Stomach (tissue), 9 donors: ENCODE results near the gene DLGAP1. TPM values are rescaled to one million over a fixed set of nuclear protein-coding genes. Genes with fewer than 3 reads are reported as not detected.

Experiments used
- DNase-seq, 2 donors: peaks; one replicate each; pipeline versions ENCODE4 v3.0.0 to v3.0.0-alpha.2; 2013 to 2019
- H3K27ac ChIP-seq, 5 donors: fragments of 200-600 bp in 4 of 5; sonication (generic) in 4 of 5; one replicate each; pipeline ENCODE4 v1.5.1; 2013 to 2019; ENCODE audit warnings: mild to moderate bottlenecking in 1 of 5, moderate library complexity in 1 of 5
- H3K27me3 ChIP-seq, 3 donors: fragments of 200-600 bp; sonication (generic); one replicate each; pipeline ENCODE4 v1.5.1; 2017 to 2019; ENCODE audit warnings: mixed run types in 1 of 3
- H3K36me3 ChIP-seq, 4 donors: fragments of 200-600 bp; sonication (generic); 1 replicate in 3 of 4; 2 replicates in 1 of 4; pipeline ENCODE4 v1.5.1; 2016 to 2019
- H3K4me1 ChIP-seq, 4 donors: fragments of 200-600 bp; sonication (generic); one replicate each; pipeline ENCODE4 v1.5.1; 2016 to 2019
- H3K4me3 ChIP-seq, 4 donors: fragments of 200-600 bp; sonication (generic) in 3 of 4; one replicate each; pipeline ENCODE4 v1.5.1; 2016 to 2019; ENCODE audit warnings: mild to moderate bottlenecking in 1 of 4
- H3K9me3 ChIP-seq, 4 donors: fragments of 200-600 bp; sonication (generic); one replicate each; pipeline ENCODE4 v1.5.1; 2016 to 2019
- EP300 ChIP-seq: sonication (generic); formaldehyde crosslinking; IDR thresholded peaks from one replicate; pipeline ENCODE4 v1.6.1; 2017; ENCODE audit warnings: antibody characterized with exemption
- POLR2A ChIP-seq, 4 donors: fragments of 450-650 bp; IDR thresholded peaks; one replicate each; pipeline ENCODE4 v1.6.1; 2016; ENCODE audit warnings: antibody characterized with exemption in 4 of 4, control low read depth in 2 of 4, mild to moderate bottlenecking in 1 of 4, moderate library complexity in 1 of 4
- POLR2AphosphoS5 ChIP-seq, 3 donors: sonication (generic); formaldehyde crosslinking; IDR thresholded peaks; one replicate each; pipeline ENCODE4 v1.6.1; 2016; ENCODE audit warnings: antibody characterized with exemption in 3 of 3
- WGBS, 5 donors: extraction: QIAGEN DNeasy Blood & Tissue Kit in 3 of 5; methylation state at CpG; one replicate each; pipeline versions ENCODE4 v1.1.5 to v1.1.7; 2013 to 2018; 5-methylcytosine and 5-hydroxymethylcytosine counted together
- intact Hi-C: fragments of 100-400 bp; cut with DNase I; formaldehyde crosslinking; loops from one replicate; pipeline ENCODE4 v1.15.1; 2023; ENCODE audit warnings: low total_unique reads
- polyA plus RNA-seq, 3 donors: library from polyadenylated mRNA; stranded (reverse); fragments of 200-250 nt; gene quantifications; one replicate each; pipeline ENCODE4 v1.2.3, GENCODE V29; 2013
- total RNA-seq, 5 donors: library from RNA; depleted of rRNA; stranded (reverse); fragments of >200 nt; gene quantifications; one replicate each; pipeline versions ENCODE4 v1.1.0 to v1.2.3, GENCODE V29; 2014 to 2016
- TF ChIP-seq, protein P1 (sequence below), 7 experiments: fragments of 450-650 bp in 4 of 7; fragments of 200-600 bp in 3 of 7; sonication (generic) in 3 of 7; IDR thresholded peaks; one replicate each; pipeline ENCODE4 v1.5.1; 2016 to 2019; ENCODE audit warnings: antibody characterized with exemption in 7 of 7, control low read depth in 2 of 7, mild to moderate bottlenecking in 1 of 7
- donor health status: healthy with polysubstance abuse.
- donor health status: Bipolar disorder and iron deficiency.
- donor health status: healthy.

Gene DLGAP1
- total and polyA plus RNA-seq, 8 donors = 0.06 to 7.0 (median 1.3) TPM; not detected in 1

GRCh38 chr18:3596324-3596636 is 858.8 kb downstream of the DLGAP1 start:
- no peak for DNase-seq
- peak overlapping the region; percentile 86 to 96 (median 96) for H3K27ac ChIP-seq
- H3K36me3 ChIP-seq = peaks cover 0 to 5% (median 0%) of the 10 kb centered on the region in 4 donors
- peaks cover 33 to 59% (median 48%) of the 10 kb centered on the region in 4 donors for H3K4me1 ChIP-seq
- TF ChIP-seq, protein P1, sequence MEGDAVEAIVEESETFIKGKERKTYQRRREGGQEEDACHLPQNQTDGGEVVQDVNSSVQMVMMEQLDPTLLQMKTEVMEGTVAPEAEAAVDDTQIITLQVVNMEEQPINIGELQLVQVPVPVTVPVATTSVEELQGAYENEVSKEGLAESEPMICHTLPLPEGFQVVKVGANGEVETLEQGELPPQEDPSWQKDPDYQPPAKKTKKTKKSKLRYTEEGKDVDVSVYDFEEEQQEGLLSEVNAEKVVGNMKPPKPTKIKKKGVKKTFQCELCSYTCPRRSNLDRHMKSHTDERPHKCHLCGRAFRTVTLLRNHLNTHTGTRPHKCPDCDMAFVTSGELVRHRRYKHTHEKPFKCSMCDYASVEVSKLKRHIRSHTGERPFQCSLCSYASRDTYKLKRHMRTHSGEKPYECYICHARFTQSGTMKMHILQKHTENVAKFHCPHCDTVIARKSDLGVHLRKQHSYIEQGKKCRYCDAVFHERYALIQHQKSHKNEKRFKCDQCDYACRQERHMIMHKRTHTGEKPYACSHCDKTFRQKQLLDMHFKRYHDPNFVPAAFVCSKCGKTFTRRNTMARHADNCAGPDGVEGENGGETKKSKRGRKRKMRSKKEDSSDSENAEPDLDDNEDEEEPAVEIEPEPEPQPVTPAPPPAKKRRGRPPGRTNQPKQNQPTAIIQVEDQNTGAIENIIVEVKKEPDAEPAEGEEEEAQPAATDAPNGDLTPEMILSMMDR (IDR thresholded peaks at IDR 0.05) = no peak
- TF ChIP-seq EP300 (no peak), POLR2AphosphoS5 (IDR thresholded peaks at IDR 0.05) (no peak), POLR2A (IDR thresholded peaks at IDR 0.05) (no peak)
- intact Hi-C loops = no loop called here
- peak overlapping the region; percentile 6 to 49 (median 20) for H3K4me3 ChIP-seq
- no peaks in the 10 kb centered on the region for H3K27me3 ChIP-seq
- WGBS, 5 donors = 28 to 45% (median 32%) methylated on average over 3 of the region's 3 CpGs
- no peaks in the 10 kb centered on the region for H3K9me3 ChIP-seq

GRCh38 chr18:3595369-3596273 is 859.5 kb downstream of the DLGAP1 start:
- intact Hi-C loops = no loop called here
- peaks cover 0 to 5% (median 0%) of the 10 kb centered on the region in 4 donors for H3K36me3 ChIP-seq
- peak; percentile 43 to 79 for DNase-seq
- 32 to 45% (median 34%) methylated on average over 7 of the region's 7 CpGs for WGBS, 5 donors
- H3K9me3 ChIP-seq = no peaks in the 10 kb centered on the region
- H3K4me1 ChIP-seq = peaks cover 33 to 59% (median 48%) of the 10 kb centered on the region in 4 donors
- peak overlapping the region; percentile 86 to 96 (median 96) for H3K27ac ChIP-seq
- H3K4me3 ChIP-seq = peak overlapping the region; percentile 37 to 49 (median 42)
- H3K27me3 ChIP-seq = no peaks in the 10 kb centered on the region
- peak; percentile 65 to 91 (median 77) for TF ChIP-seq POLR2AphosphoS5 (IDR thresholded peaks at IDR 0.05)
- TF ChIP-seq, protein P1 (IDR thresholded peaks at IDR 0.05) = no peak

DNA sequence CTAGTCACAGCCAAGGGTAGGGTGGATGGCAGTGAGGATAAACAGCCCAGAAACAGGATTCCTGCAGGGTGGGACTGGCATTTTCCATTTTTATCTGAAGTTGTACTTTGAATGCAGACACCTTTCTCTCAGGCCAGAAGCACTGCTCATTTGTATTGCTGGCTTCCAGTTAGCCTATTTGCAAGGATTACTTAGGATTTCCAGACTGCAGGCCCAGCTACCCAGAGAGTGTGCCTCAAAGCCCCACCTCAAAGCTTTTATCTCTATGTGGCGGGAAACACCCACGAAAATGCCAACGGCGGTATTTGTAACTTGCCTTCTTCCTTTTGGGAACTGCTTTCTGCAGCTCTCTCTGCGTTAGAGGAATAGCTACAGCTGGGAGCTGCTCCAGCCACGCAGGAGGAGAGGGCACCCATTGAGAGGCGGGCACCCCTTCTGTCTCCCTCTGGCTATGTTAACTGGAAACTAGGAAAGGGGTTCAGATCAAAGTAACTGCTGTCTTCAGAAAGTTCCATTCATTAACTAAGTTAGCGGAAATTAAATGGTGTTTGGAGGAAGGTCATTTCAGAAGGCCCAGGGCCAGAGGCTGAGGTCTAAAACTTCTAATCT is 860.2 kb downstream of the DLGAP1 start:
- H3K4me3 ChIP-seq = peak overlapping the region; percentile 37 to 49 (median 42)
- no peaks in the 10 kb centered on the region for H3K9me3 ChIP-seq
- H3K4me1 ChIP-seq = peaks cover 33 to 59% (median 48%) of the 10 kb centered on the region in 4 donors
- intact Hi-C loops = no loop called here
- peaks cover 0 to 5% (median 0%) of the 10 kb centered on the region in 4 donors for H3K36me3 ChIP-seq
- peak overlapping the region; percentile 86 to 96 (median 96) for H3K27ac ChIP-seq
- TF ChIP-seq, protein P1 (IDR thresholded peaks at IDR 0.05) = no peak
- peak in 1 of 3 donors; percentile 5 for TF ChIP-seq POLR2AphosphoS5 (IDR thresholded peaks at IDR 0.05)
- TF ChIP-seq POLR2A (IDR thresholded peaks at IDR 0.05) = no peak
- no peak for TF ChIP-seq EP300
- H3K27me3 ChIP-seq = no peaks in the 10 kb centered on the region
- 7 to 16% (median 8%) methylated on average over 8 of the region's 8 CpGs for WGBS, 5 donors
- peak; percentile 37 to 62 for DNase-seq

- Histone ChIP-seq H3K36me3 (peaks cover 0 to 5% (median 0%) of the 10 kb centered on the region in 4 donors), H3K4me3 (peak overlapping the region; percentile 37 to 49 (median 42)), H3K4me1 (peaks cover 33 to 57% (median 48%) of the 10 kb centered on the region in 4 donors), H3K9me3 (no peaks in the 10 kb centered on the region), H3K27ac (peak overlapping the region; percentile 95 to 100 (median 96)), H3K27me3 (no peaks in the 10 kb centered on the region)
- peak; percentile 90 to 97 for DNase-seq
- WGBS, 5 donors = 0 to 2% (median 0%) methylated on average over 17 of the region's 17 CpGs
- intact Hi-C loops = no loop called here
- peak; percentile 86 to 94 (median 93) for TF ChIP-seq POLR2AphosphoS5 (IDR thresholded peaks at IDR 0.05)
- TF ChIP-seq, protein P1 (IDR thresholded peaks at IDR 0.05) = peak in 5 of 7 experiments; percentile 87 to 98 (median 93)
- peak; percentile 63 for TF ChIP-seq EP300
- TF ChIP-seq POLR2A (IDR thresholded peaks at IDR 0.05) = no peak
Observed at GRCh38 chr18:3593904-3594759, 861.0 kb downstream of the DLGAP1 start.
